Epithelial cell of proximal tubule (primary cell): Measurements from ENCODE around the gene ECI1. TPM values are rescaled to one million over a fixed set of nuclear protein-coding genes. Genes with fewer than 3 reads are reported as not detected.

Experiments used
- DNase-seq: peaks from one replicate; pipeline ENCODE4 v3.0.0-alpha.2; 2011; ENCODE audit warnings: low read depth
- H3K4me3 ChIP-seq: 2 replicates; pipeline ENCODE4 v1.5.1; 2011; ENCODE audit warnings: low read depth, mild to moderate bottlenecking, low read length
- total RNA-seq: library from RNA; depleted of rRNA; stranded (reverse); fragments of >200 nt; gene quantifications from 2 replicates; pipeline ENCODE4 v1.2.3, GENCODE V29; 2015
- TF ChIP-seq, protein P1 (sequence below): conservative IDR thresholded peaks from 2 replicates; pipeline ENCODE4 v1.5.1; 2012; ENCODE audit warnings: low read depth, mild to moderate bottlenecking, low read length

The ECI1 gene
- total RNA-seq, 1 donor from 2014 or later: 94.6 TPM

DNA sequence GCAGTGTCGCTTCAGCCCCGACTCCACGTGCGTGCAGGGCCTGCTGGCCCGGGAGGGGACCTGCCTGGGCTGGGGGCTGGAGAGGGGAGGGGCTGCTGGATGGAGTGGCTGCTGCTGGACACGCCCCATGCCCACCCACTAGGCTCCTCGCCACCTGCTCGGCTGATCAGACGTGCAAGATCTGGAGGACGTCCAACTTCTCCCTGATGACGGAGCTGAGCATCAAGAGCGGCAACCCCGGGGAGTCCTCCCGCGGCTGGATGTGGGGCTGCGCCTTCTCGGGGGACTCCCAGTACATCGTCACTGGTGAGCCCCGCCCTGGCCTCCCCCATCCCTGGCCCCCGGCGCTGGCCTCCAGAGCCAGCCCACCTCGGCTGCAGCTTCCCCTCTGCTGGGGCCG is 43.1 kb downstream of the ECI1 start:
- no peak overlapping the region for H3K4me3 ChIP-seq
- TF ChIP-seq, protein P1, sequence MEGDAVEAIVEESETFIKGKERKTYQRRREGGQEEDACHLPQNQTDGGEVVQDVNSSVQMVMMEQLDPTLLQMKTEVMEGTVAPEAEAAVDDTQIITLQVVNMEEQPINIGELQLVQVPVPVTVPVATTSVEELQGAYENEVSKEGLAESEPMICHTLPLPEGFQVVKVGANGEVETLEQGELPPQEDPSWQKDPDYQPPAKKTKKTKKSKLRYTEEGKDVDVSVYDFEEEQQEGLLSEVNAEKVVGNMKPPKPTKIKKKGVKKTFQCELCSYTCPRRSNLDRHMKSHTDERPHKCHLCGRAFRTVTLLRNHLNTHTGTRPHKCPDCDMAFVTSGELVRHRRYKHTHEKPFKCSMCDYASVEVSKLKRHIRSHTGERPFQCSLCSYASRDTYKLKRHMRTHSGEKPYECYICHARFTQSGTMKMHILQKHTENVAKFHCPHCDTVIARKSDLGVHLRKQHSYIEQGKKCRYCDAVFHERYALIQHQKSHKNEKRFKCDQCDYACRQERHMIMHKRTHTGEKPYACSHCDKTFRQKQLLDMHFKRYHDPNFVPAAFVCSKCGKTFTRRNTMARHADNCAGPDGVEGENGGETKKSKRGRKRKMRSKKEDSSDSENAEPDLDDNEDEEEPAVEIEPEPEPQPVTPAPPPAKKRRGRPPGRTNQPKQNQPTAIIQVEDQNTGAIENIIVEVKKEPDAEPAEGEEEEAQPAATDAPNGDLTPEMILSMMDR: no peak
- no peak for DNase-seq

DNA sequence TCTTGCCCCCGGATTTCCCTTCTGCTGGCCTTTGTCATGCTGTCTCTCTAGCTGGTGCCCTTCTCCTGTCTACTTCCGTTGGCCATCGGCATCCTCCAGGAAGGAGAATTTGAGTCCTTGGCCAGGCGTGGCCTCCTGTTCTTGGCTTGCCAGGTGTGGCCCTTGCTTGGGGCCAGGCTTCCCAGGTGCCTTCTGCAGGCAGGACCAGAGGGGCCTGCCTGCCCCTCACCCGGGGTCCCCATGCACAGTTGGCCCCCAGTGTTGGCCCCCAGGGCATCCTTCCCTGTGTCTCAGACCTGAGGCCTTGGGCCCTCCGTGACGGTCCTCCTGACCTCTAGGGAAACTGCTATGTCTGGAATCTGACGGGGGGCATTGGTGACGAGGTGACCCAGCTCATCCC is 43.5 kb downstream of the ECI1 start:
- no peak for DNase-seq
- TF ChIP-seq, protein P1: no peak
- H3K4me3 ChIP-seq: no peak overlapping the region

DNA sequence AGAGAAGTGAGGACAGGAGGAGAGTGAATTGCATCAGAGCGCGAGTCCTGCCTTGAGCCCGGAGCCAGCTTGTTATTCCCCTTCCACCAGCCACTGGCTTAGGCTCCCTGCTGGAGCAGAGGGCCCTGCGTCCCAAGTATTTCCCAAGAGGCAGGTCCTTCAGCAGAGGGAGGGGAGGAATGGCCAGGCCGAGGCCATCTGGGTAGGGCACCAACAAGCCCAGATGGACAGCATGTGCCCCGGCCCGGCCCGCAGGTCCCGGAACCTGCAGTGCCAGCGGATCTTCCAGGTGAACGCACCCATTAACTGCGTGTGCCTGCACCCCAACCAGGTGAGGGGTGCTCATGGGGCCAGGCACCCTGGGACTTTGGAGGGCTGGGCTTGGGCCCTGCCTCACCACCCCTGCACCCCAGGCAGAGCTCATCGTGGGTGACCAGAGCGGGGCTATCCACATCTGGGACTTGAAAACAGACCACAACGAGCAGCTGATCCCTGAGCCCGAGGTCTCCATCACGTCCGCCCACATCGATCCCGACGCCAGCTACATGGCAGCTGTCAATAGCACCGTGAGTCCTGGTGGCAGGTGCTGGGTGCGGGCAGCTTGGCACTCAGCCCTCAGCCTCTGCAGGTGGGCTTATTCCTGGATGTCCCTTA is 44.5 kb downstream of the ECI1 start:
- no peak overlapping the region for H3K4me3 ChIP-seq
- TF ChIP-seq, protein P1: no peak
- DNase-seq: no peak

DNA sequence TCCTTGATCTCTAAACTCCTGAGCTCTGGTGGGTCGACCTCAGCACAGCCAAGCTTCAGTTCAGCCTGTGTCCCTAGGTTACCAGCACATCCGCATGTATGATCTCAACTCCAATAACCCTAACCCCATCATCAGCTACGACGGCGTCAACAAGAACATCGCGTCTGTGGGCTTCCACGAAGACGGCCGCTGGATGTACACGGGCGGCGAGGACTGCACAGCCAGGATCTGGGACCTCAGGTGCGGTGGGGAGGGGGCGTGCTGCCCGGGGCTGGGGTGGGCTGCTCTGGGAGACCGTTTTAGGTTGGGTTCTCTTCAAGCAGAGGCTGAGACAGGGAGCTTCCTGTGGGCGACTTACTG is 45.0 kb downstream of the ECI1 start:
- no peak for DNase-seq
- TF ChIP-seq, protein P1: no peak
- peak overlapping the region; percentile 82 for H3K4me3 ChIP-seq

DNA sequence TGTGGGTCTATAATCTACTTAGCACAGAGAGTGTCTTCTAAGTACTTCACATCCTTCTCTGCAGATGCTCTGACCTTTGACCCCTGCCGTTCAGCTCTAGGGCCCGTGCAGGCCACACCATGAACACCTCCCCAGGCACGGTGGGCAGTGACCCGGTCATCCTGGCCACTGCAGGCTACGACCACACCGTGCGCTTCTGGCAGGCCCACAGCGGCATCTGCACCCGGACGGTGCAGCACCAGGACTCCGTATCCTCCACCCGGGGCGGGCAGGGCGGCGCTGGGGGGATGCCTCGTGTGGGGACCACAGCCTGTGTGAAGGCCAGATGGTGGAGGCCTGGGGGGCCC is 45.4 kb downstream of the ECI1 start:
- DNase-seq: no peak
- TF ChIP-seq, protein P1: no peak
- H3K4me3 ChIP-seq: peak overlapping the region; percentile 82

DNA sequence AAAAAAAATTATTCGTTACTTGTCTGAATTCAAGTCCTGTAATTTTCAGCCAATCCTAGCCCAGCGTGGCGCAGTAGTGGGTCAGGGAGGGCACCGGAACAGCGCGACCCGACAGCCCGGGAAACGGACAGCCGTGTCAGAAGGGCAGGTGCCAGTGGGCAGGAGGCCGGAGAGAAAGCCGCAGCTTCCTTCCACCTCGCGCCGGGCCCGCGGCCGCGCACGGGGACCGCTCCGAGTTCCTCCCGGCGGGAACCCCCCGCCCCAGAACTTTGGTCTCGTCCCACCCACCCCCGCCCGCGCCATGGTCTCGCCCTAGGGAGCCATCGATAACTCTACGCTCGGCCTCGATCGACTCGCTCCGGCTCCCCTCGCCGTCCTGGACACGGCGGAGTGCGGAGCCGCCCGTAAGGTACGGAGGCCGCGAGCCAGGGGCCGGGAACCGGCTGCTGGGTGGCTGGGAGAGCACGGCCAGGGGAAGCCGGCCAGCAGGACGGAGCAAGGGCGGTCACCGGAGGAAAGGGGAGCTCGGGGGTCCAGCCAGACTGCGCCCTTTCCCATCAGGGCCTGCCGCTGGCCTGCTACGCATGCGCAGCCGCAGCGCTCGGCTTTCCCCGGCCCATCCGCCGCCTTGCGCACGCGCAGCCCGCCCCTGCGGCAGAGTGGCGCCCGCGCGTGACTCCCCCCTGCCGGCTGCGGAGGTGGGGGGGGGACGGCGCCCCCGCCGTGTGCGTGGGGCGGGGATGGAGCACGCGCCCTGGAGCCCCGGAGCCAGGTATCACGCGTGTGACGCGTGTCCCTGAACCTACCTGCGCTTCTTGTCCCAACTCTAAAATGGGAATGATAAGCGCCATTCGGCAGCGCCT is 46.1 kb downstream of the ECI1 start, which contains the start of gene MLST8:
Gene MLST8 (plus strand): TSS at position 351 of the 863 bp plus-strand sequence. CDS start 632 bp downstream, outside the sequence.
- peak within 1 kb of the TSS; percentile 82 for H3K4me3 ChIP-seq
- TF ChIP-seq, protein P1: no peak
- no peak for DNase-seq
